Thyroid gland (tissue), 4 donors: Measurements from ENCODE around the gene GJC2.

Experiments
- CTCF ChIP-seq, 6 experiments: fragments of 200-600 bp in 3 of 6; fragments of 450-650 bp in 3 of 6; sonication (generic) in 3 of 6; IDR thresholded peaks; one replicate each; pipeline ENCODE4 v1.5.1; 2016 to 2019; ENCODE audit warnings: antibody characterized with exemption in 6 of 6, mild to moderate bottlenecking in 2 of 6, inconsistent platforms in 1 of 6, moderate library complexity in 1 of 6
- POLR2A ChIP-seq, 2 donors: fragments of 450-650 bp; IDR thresholded peaks; one replicate each; pipeline ENCODE4 v1.6.1; 2017; ENCODE audit warnings: antibody characterized with exemption in 2 of 2, mild to moderate bottlenecking in 2 of 2, moderate library complexity in 1 of 2

DNA sequence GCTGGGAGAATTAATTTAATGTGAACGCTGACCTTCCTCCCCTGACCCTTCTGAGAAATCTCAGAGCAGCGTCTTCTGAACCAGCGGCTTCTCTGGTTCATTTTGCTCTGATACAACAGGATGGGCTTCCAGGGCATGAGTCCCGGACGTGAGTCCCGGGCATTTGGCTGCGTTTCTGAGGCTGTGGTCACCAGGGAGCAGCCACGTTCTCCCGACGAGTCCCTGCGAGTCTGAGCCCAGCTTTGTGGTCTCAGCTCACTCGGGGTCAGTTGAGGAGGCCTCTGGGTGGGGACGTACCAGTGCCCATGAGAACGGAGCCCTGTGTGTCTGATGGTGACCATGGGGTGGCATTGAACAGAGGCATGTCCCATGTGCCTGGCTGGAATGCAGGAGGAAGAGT, 40.5 kb downstream of the GJC2 start:
- no peak for TF ChIP-seq CTCF (IDR thresholded peaks at IDR 0.05)
- no peak for TF ChIP-seq POLR2A (IDR thresholded peaks at IDR 0.05)
